ENCODE data around the gene WFIKKN2. TPM values are rescaled to one million over a fixed set of nuclear protein-coding genes. Genes with fewer than 3 reads are reported as not detected.

The WFIKKN2 gene
- polyA plus RNA-seq, 1 donor (not counting 4 experiments of a cell fraction or from before 2014, with no cell fraction given), result not detected

GRCh38 chr17:50865868-50866260 is 30.5 kb downstream of the WFIKKN2 start:
- peaks cover 34% of the 10 kb centered on the region for H3K79me2 ChIP-seq (ENCODE audit: control insufficient read depth, insufficient read depth, low read length)
- no peaks in the 10 kb centered on the region for H3K9me3 ChIP-seq (ENCODE audit: control insufficient read depth, low read depth, low read length)
- H2AFZ ChIP-seq (ENCODE audit: control insufficient read depth, low read length), result no peak overlapping the region
- peaks cover 20% of the 10 kb centered on the region for H4K20me1 ChIP-seq (ENCODE audit: control insufficient read depth, extremely low read depth, insufficient read depth, low read length)
- peak overlapping the region; percentile 72 to 99 (median 98) for H3K4me3 ChIP-seq (ENCODE audit: control insufficient read depth in 2 of 3, extremely low read depth in 1 of 3, insufficient read depth in 2 of 3, low read depth in 1 of 3, low read length in 3 of 3)
- DNase-seq (ENCODE audit: low read depth, low spot score) (no peak), FAIRE-seq (no peak)
- H3K27ac ChIP-seq (ENCODE audit: control insufficient read depth, insufficient read depth, low read length), result peak overlapping the region; percentile 92
- H3K27me3 ChIP-seq (ENCODE audit: control insufficient read depth, extremely low read depth, insufficient read depth, low read length), result no peaks in the 10 kb centered on the region
- dilution Hi-C loops (cut with MboI; ENCODE audit: extremely low pct_ligation_motif_present, low sequenced_read_pairs), result loop anchor here (25.0 kb wide), 1 partner anchor 96 kb away; no protein-coding TSS in a partner anchor
- peaks cover 7 to 14% of the 10 kb centered on the region in 2 experiments for H3K36me3 ChIP-seq (ENCODE audit: control insufficient read depth in 2 of 2, extremely low read depth in 1 of 2, insufficient read depth in 2 of 2, low read length in 2 of 2)
- TF ChIP-seq CTCF (optimal IDR thresholded peaks at IDR 0.05 in 1 of 3, IDR thresholded peaks at IDR 0.05 in 1 of 3, conservative IDR thresholded peaks at IDR 0.05 in 1 of 3; ENCODE audit: extremely low read depth in 1 of 3, insufficient read depth in 2 of 3, low read length in 3 of 3) (no peak), EZH2 (IDR thresholded peaks at IDR 0.05; ENCODE audit: low read length) (no peak)
- H3K9ac ChIP-seq (ENCODE audit: control insufficient read depth, extremely low read depth, insufficient read depth, low read length), result peak overlapping the region; percentile 97
- no peak overlapping the region for H3K4me2 ChIP-seq (ENCODE audit: control insufficient read depth, extremely low read depth, insufficient read depth, low read depth, low read length)
- H3K9me1 ChIP-seq (ENCODE audit: control insufficient read depth, extremely low read depth, insufficient read depth, low read length), result no peaks in the 10 kb centered on the region
- peaks cover 31% of the 10 kb centered on the region for H3K4me1 ChIP-seq (ENCODE audit: control insufficient read depth, extremely low read depth, insufficient read depth, low read length)

GRCh38 chr17:50866261-50866949 is 31.0 kb downstream of the WFIKKN2 start, which contains the start of gene TOB1:
TSS of gene TOB1 (minus strand) at chr17:50866354. CDS start at chr17:50864017, 2,337 bp downstream.
- Histone ChIP-seq H3K4me3 (ENCODE audit: control insufficient read depth in 2 of 3, extremely low read depth in 1 of 3, insufficient read depth in 2 of 3, low read depth in 1 of 3, low read length in 3 of 3) (peak within 1 kb of the TSS; percentile 72 to 99 (median 98)), H3K9me1 (ENCODE audit: control insufficient read depth, extremely low read depth, insufficient read depth, low read length) (no peaks in the 10 kb centered on the region), H3K27me3 (ENCODE audit: control insufficient read depth, extremely low read depth, insufficient read depth, low read length) (no peaks in the 10 kb centered on the region), H3K4me2 (ENCODE audit: control insufficient read depth, extremely low read depth, insufficient read depth, low read depth, low read length) (peak within 1 kb of the TSS; percentile 100), H2AFZ (ENCODE audit: control insufficient read depth, low read length) (peak within 1 kb of the TSS; percentile 75), H3K36me3 (ENCODE audit: control insufficient read depth in 2 of 2, extremely low read depth in 1 of 2, insufficient read depth in 2 of 2, low read length in 2 of 2) (peaks cover 7 to 14% of the 10 kb centered on the region in 2 experiments), H3K79me2 (ENCODE audit: control insufficient read depth, insufficient read depth, low read length) (peaks cover 34% of the 10 kb centered on the region), H3K9me3 (ENCODE audit: control insufficient read depth, low read depth, low read length) (no peaks in the 10 kb centered on the region), H3K4me1 (ENCODE audit: control insufficient read depth, extremely low read depth, insufficient read depth, low read length) (peaks cover 31% of the 10 kb centered on the region), H3K9ac (ENCODE audit: control insufficient read depth, extremely low read depth, insufficient read depth, low read length) (peak within 1 kb of the TSS; percentile 98), H4K20me1 (ENCODE audit: control insufficient read depth, extremely low read depth, insufficient read depth, low read length) (peaks cover 20% of the 10 kb centered on the region), H3K27ac (ENCODE audit: control insufficient read depth, insufficient read depth, low read length) (peak within 1 kb of the TSS; percentile 98)
- FAIRE-seq (no peak), DNase-seq (ENCODE audit: low read depth, low spot score) (no peak)
- dilution Hi-C loops (cut with MboI; ENCODE audit: extremely low pct_ligation_motif_present, low sequenced_read_pairs), result loop anchor here (25.0 kb wide), 1 partner anchor 96 kb away; no protein-coding TSS in a partner anchor
- TF ChIP-seq CTCF (optimal IDR thresholded peaks at IDR 0.05 in 1 of 3, IDR thresholded peaks at IDR 0.05 in 1 of 3, conservative IDR thresholded peaks at IDR 0.05 in 1 of 3; ENCODE audit: extremely low read depth in 1 of 3, insufficient read depth in 2 of 3, low read length in 3 of 3), result no peak
- no peak for TF ChIP-seq EZH2 (IDR thresholded peaks at IDR 0.05; ENCODE audit: low read length)

All from keratinocyte (primary cell).